H9 (cell line): ENCODE measurements around the gene FRYL. TPM values are rescaled to one million over a fixed set of nuclear protein-coding genes. Genes with fewer than 3 reads are reported as not detected.
A peak's percentile ranks its signal among the peaks of the same experiment; 100 is the strongest.

Source experiments
- DNase-seq: peaks from one replicate; pipeline ENCODE4 v3.0.0-alpha.2; 2017
- H2AFZ ChIP-seq: one replicate; pipeline ENCODE4 v1.6.1; 2013; ENCODE audit warnings: mild to moderate bottlenecking, low read length, control low read depth, moderate library complexity
- H2AK5ac ChIP-seq: 2 replicates; pipeline ENCODE4 v1.6.1; 2013; ENCODE audit warnings: low read length, control low read depth, mixed read lengths; ENCODE audit not compliant: insufficient read length
- H2BK120ac ChIP-seq: one replicate; pipeline ENCODE4 v1.6.1; 2013; ENCODE audit warnings: low read depth, mild to moderate bottlenecking, low read length, control low read depth, inconsistent platforms; ENCODE audit not compliant: poor library complexity, severe bottlenecking
- H2BK12ac ChIP-seq: 2 replicates; pipeline ENCODE4 v1.6.1; 2013; ENCODE audit warnings: low read length, control low read depth, mixed read lengths, low read depth; ENCODE audit not compliant: insufficient read length
- H2BK15ac ChIP-seq: 2 replicates; pipeline ENCODE4 v1.6.1; 2013; ENCODE audit warnings: low read depth, low read length, control low read depth
- H2BK20ac ChIP-seq: one replicate; pipeline ENCODE4 v1.6.1; 2013; ENCODE audit warnings: low read depth, mild to moderate bottlenecking, low read length, control low read depth, inconsistent platforms; ENCODE audit not compliant: poor library complexity, severe bottlenecking
- H2BK5ac ChIP-seq: 2 replicates; pipeline ENCODE4 v1.6.1; 2013; ENCODE audit warnings: low read length, control low read depth, mixed read lengths; ENCODE audit not compliant: insufficient read length
- H3K14ac ChIP-seq: 2 replicates; pipeline ENCODE4 v1.6.1; 2013; ENCODE audit warnings: low read length, control low read depth; ENCODE audit not compliant: insufficient read depth
- H3K18ac ChIP-seq: 2 replicates; pipeline ENCODE4 v1.6.1; 2013; ENCODE audit warnings: low read depth, mild to moderate bottlenecking, mixed read lengths, low read length, control low read depth; ENCODE audit not compliant: insufficient read length
- H3K23ac ChIP-seq: 2 replicates; pipeline ENCODE4 v1.6.1; 2013; ENCODE audit warnings: low read length, control low read depth, mixed read lengths, low read depth; ENCODE audit not compliant: insufficient read length
- H3K23me2 ChIP-seq: 2 replicates; pipeline ENCODE4 v1.6.1; 2013; ENCODE audit warnings: low read depth, mild to moderate bottlenecking, mixed read lengths, low read length, control low read depth; ENCODE audit not compliant: insufficient read length, poor library complexity, severe bottlenecking
- H3K27ac ChIP-seq: 2 replicates; pipeline ENCODE4 v1.5.1; 2013; ENCODE audit warnings: low read length, control low read depth, mixed read lengths, low read depth; ENCODE audit not compliant: insufficient read length
- H3K27me3 ChIP-seq: 2 replicates; pipeline ENCODE4 v1.6.1; 2013; ENCODE audit warnings: low read length, control low read depth, inconsistent platforms; ENCODE audit not compliant: insufficient read depth
- H3K4ac ChIP-seq: 2 replicates; pipeline ENCODE4 v1.6.1; 2013; ENCODE audit warnings: low read depth, mild to moderate bottlenecking, control low read depth, inconsistent platforms, low read length, moderate library complexity
- H3K4me1 ChIP-seq: 2 replicates; pipeline ENCODE4 v1.6.1; 2013; ENCODE audit warnings: low read length, control low read depth, inconsistent platforms; ENCODE audit not compliant: insufficient read depth
- H3K4me2 ChIP-seq: 2 replicates; pipeline ENCODE4 v1.6.1; 2013; ENCODE audit warnings: low read length, control low read depth, mixed read lengths; ENCODE audit not compliant: insufficient read length, insufficient read depth
- H3K56ac ChIP-seq: 2 replicates; pipeline ENCODE4 v1.6.1; 2013; ENCODE audit warnings: low read depth, mild to moderate bottlenecking, mixed read lengths, low read length, control low read depth; ENCODE audit not compliant: insufficient read length
- H3K79me1 ChIP-seq: 2 replicates; pipeline ENCODE4 v1.6.1; 2013; ENCODE audit warnings: low read depth, mild to moderate bottlenecking, moderate library complexity, low read length, control low read depth, inconsistent platforms; ENCODE audit not compliant: insufficient read depth, poor library complexity, severe bottlenecking
- H3K79me2 ChIP-seq: 2 replicates; pipeline ENCODE4 v1.6.1; 2013; ENCODE audit warnings: low read length, control low read depth, inconsistent platforms; ENCODE audit not compliant: insufficient read depth
- H3K9ac ChIP-seq: 2 replicates; pipeline ENCODE4 v1.6.1; 2013; ENCODE audit warnings: low read length, control low read depth, mixed read lengths; ENCODE audit not compliant: insufficient read length; ENCODE audit errors: extremely low read depth
- H3K9me3 ChIP-seq: one replicate; pipeline ENCODE4 v1.6.1; 2013; ENCODE audit warnings: low read depth, low read length, inconsistent platforms; ENCODE audit not compliant: control insufficient read depth
- H3T11ph ChIP-seq: one replicate; pipeline ENCODE4 v1.6.1; 2013; ENCODE audit warnings: mild to moderate bottlenecking, low read length, control low read depth, inconsistent platforms
- H4K20me1 ChIP-seq: one replicate; pipeline ENCODE4 v1.6.1; 2013; ENCODE audit not compliant: control insufficient read depth, insufficient read length, insufficient read depth
- H4K5ac ChIP-seq: 2 replicates; pipeline ENCODE4 v1.6.1; 2013; ENCODE audit warnings: low read depth, mild to moderate bottlenecking, mixed read lengths, low read length, control low read depth; ENCODE audit not compliant: insufficient read length
- H4K8ac ChIP-seq: replicated peaks from 2 replicates; pipeline ENCODE4 v1.6.1; 2013; ENCODE audit warnings: low read length, control low read depth, mixed read lengths, low read depth; ENCODE audit not compliant: insufficient read length
- H4K91ac ChIP-seq: 2 replicates; pipeline ENCODE4 v1.6.1; 2013; ENCODE audit warnings: low read depth, mild to moderate bottlenecking, moderate library complexity, mixed read lengths, low read length, control low read depth; ENCODE audit not compliant: insufficient read length
- H3K27ac Mint-ChIP-seq, 3 experiments: 2 replicates in 2 of 3; 3 replicates in 1 of 3; pipeline ENCODE4 v1.8.0; 2020 to 2021; ENCODE audit warnings: mixed read lengths in 3 of 3, mild to moderate bottlenecking in 1 of 3, moderate library complexity in 1 of 3
- H3K27me3 Mint-ChIP-seq: 2 replicates; pipeline ENCODE4 v1.8.0; 2021; ENCODE audit warnings: low read depth, mild to moderate bottlenecking, moderate library complexity, mixed read lengths
- H3K36me3 Mint-ChIP-seq, 3 experiments: 2 replicates in 2 of 3; 3 replicates in 1 of 3; pipeline ENCODE4 v1.8.0; 2020 to 2021; ENCODE audit warnings: low read depth in 3 of 3, mixed read lengths in 3 of 3; ENCODE audit not compliant: insufficient read depth in 1 of 3
- H3K4me1 Mint-ChIP-seq, 2 experiments: 2 replicates each; pipeline ENCODE4 v1.8.0; 2020; ENCODE audit warnings: mixed read lengths in 2 of 2
- H3K4me3 Mint-ChIP-seq, 2 experiments: 2 replicates in 1 of 2; 3 replicates in 1 of 2; pipeline ENCODE4 v1.8.0; 2020 to 2021; ENCODE audit warnings: mild to moderate bottlenecking in 2 of 2, mixed read lengths in 2 of 2, moderate library complexity in 1 of 2
- H3K9me3 Mint-ChIP-seq, 2 experiments: 2 replicates in 1 of 2; 3 replicates in 1 of 2; pipeline ENCODE4 v1.8.0; 2020; ENCODE audit warnings: mild to moderate bottlenecking in 2 of 2, mixed read lengths in 2 of 2, moderate library complexity in 1 of 2
- WGBS: extraction: QIAGEN DNeasy Blood & Tissue Kit; methylation state at CpG from one replicate; pipeline ENCODE4 v1.1.7; 2013; ENCODE audit warnings: missing lambda C conversion rate, low lambda C conversion rate, mixed read lengths; ENCODE audit not compliant: insufficient read length; ENCODE audit errors: extremely low coverage; 5-methylcytosine and 5-hydroxymethylcytosine counted together
- total RNA-seq: library from RNA; stranded (reverse); gene quantifications from 2 replicates; pipeline ENCODE4 v1.2.1, GENCODE V29; 2021
- TF ChIP-seq, protein P1 (sequence below): fragments of 200-600 bp; sonication (generic); conservative IDR thresholded peaks from 3 replicates; pipeline ENCODE4 v1.8.0; 2021; ENCODE audit warnings: antibody characterized with exemption, mild to moderate bottlenecking

The FRYL gene
- total RNA-seq, 1 experiment from 2014 or later, result 31.5 TPM

- no peak overlapping the region for H2BK5ac ChIP-seq
- H3K79me1 ChIP-seq, result no peaks in the 10 kb centered on the region
- H3K36me3 Mint-ChIP-seq, result peaks cover 0 to 4% (median 4%) of the 10 kb centered on the region in 3 experiments; a peak in 5 of 7 replicates
- no peak overlapping the region for H2AFZ ChIP-seq
- TF ChIP-seq, protein P1, sequence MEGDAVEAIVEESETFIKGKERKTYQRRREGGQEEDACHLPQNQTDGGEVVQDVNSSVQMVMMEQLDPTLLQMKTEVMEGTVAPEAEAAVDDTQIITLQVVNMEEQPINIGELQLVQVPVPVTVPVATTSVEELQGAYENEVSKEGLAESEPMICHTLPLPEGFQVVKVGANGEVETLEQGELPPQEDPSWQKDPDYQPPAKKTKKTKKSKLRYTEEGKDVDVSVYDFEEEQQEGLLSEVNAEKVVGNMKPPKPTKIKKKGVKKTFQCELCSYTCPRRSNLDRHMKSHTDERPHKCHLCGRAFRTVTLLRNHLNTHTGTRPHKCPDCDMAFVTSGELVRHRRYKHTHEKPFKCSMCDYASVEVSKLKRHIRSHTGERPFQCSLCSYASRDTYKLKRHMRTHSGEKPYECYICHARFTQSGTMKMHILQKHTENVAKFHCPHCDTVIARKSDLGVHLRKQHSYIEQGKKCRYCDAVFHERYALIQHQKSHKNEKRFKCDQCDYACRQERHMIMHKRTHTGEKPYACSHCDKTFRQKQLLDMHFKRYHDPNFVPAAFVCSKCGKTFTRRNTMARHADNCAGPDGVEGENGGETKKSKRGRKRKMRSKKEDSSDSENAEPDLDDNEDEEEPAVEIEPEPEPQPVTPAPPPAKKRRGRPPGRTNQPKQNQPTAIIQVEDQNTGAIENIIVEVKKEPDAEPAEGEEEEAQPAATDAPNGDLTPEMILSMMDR, result no peak
- H2BK20ac ChIP-seq, result no peak overlapping the region
- no peak for DNase-seq
- H3K27me3 ChIP-seq, result no peaks in the 10 kb centered on the region
- no peak overlapping the region for H3K27ac ChIP-seq
- no peak overlapping the region for H3T11ph ChIP-seq
- no peak overlapping the region for H3K14ac ChIP-seq
- H3K56ac ChIP-seq, result no peak overlapping the region
- H3K27me3 Mint-ChIP-seq, result no peaks in the 10 kb centered on the region
- no peak overlapping the region for H3K18ac ChIP-seq
- no peak overlapping the region for H3K9ac ChIP-seq
- H4K20me1 ChIP-seq, result no peaks in the 10 kb centered on the region
- no peak overlapping the region for H4K91ac ChIP-seq
- WGBS, result no CpG with 5 or more reads among the region's 3 CpGs
- peak overlapping the region in 1 of 3 experiments; percentile 59; a peak in 1 of 7 replicates for H3K27ac Mint-ChIP-seq
- H2AK5ac ChIP-seq, result no peak overlapping the region
- no peak overlapping the region for H3K4me2 ChIP-seq
- H3K4ac ChIP-seq, result no peak overlapping the region
- H3K23ac ChIP-seq, result no peak overlapping the region
- H3K4me3 Mint-ChIP-seq, result no peak overlapping the region
- no peaks in the 10 kb centered on the region for H3K9me3 Mint-ChIP-seq
- H3K4me1 ChIP-seq, result no peaks in the 10 kb centered on the region
- peaks cover 0 to 5% of the 10 kb centered on the region in 2 experiments; a peak in 2 of 4 replicates for H3K4me1 Mint-ChIP-seq
- H3K79me2 ChIP-seq, result no peaks in the 10 kb centered on the region
- H4K5ac ChIP-seq, result no peak overlapping the region
- no peak overlapping the region for H4K8ac ChIP-seq
- no peak overlapping the region for H2BK120ac ChIP-seq
- no peak overlapping the region for H2BK15ac ChIP-seq
- H3K9me3 ChIP-seq, result no peaks in the 10 kb centered on the region
- H2BK12ac ChIP-seq, result no peak overlapping the region
- H3K23me2 ChIP-seq, result no peaks in the 10 kb centered on the region
Measured at GRCh38 chr4:48603366-48604003, 176.6 kb downstream of the FRYL start.
